HG03139 (cell line): ENCODE results near the gene TARS3.
"Not testable (repeated sequence)": the region's sequence is repeated elsewhere in the genome, so short reads cannot be mapped to it uniquely, and the experiment has no call there.

ENCODE experiments used
- ATAC-seq: cut with Tn5 transposase; IDR thresholded peaks from one replicate; pipeline ENCODE4 v1.9.1; 2021; ENCODE audit not compliant: unreplicated experiment

The TARS3 gene

GRCh38 chr15:101657171-101657570 is 67.1 kb downstream of the TARS3 start:
- no peak for ATAC-seq

GRCh38 chr15:101654624-101655337 is 69.5 kb downstream of the TARS3 start:
- ATAC-seq = not testable (repeated sequence)

- ATAC-seq = no peak
Observed at GRCh38 chr15:101654171-101654570, 70.1 kb downstream of the TARS3 start.

GRCh38 chr15:101652786-101653430 is 71.4 kb downstream of the TARS3 start:
- no peak for ATAC-seq

- ATAC-seq = peak; percentile 88
Observed at GRCh38 chr15:101652098-101652785, 72.0 kb downstream of the TARS3 start, which contains the start of gene TM2D3. Gene TM2D3 (minus strand): TSS chr15:101652381. CDS start chr15:101652361, 20 bp downstream.

GRCh38 chr15:101651554-101652097 is 72.6 kb downstream of the TARS3 start:
- ATAC-seq = peak; percentile 43

GRCh38 chr15:101650145-101650544 is 74.1 kb downstream of the TARS3 start:
- no peak for ATAC-seq

GRCh38 chr15:101648356-101648755 is 75.9 kb downstream of the TARS3 start:
- no peak for ATAC-seq

- no peak for ATAC-seq
Observed at GRCh38 chr15:101647251-101647650, 77.0 kb downstream of the TARS3 start.

- ATAC-seq = no peak
Observed at GRCh38 chr15:101646672-101647071, 77.6 kb downstream of the TARS3 start.

GRCh38 chr15:101642361-101642760 is 81.9 kb downstream of the TARS3 start:
- ATAC-seq = no peak

- peak; percentile 55 for ATAC-seq
Observed at GRCh38 chr15:101641894-101642293, 82.4 kb downstream of the TARS3 start.

- no peak for ATAC-seq
Observed at GRCh38 chr15:101641129-101641764, 83.0 kb downstream of the TARS3 start.

- no peak for ATAC-seq
Observed at GRCh38 chr15:101639667-101640066, 84.6 kb downstream of the TARS3 start.

GRCh38 chr15:101637919-101638318 is 86.4 kb downstream of the TARS3 start:
- ATAC-seq = no peak

GRCh38 chr15:101637516-101637915 is 86.8 kb downstream of the TARS3 start:
- ATAC-seq = no peak

GRCh38 chr15:101637038-101637437 is 87.2 kb downstream of the TARS3 start:
- no peak for ATAC-seq

- ATAC-seq = no peak
Observed at GRCh38 chr15:101635944-101636727, 88.1 kb downstream of the TARS3 start.

GRCh38 chr15:101633356-101633755 is 90.9 kb downstream of the TARS3 start:
- no peak for ATAC-seq

GRCh38 chr15:101626729-101627128 is 97.5 kb downstream of the TARS3 start:
- not testable (repeated sequence) for ATAC-seq
